CD4-positive, alpha-beta T cell treated with Interleukin-21 for 1 hour (primary cell): ENCODE measurements around the gene ST7.

ENCODE experiments used
- DNase-seq: peaks from one replicate; pipeline ENCODE4 v3.0.0-alpha.2; 2020

The ST7 gene

DNA sequence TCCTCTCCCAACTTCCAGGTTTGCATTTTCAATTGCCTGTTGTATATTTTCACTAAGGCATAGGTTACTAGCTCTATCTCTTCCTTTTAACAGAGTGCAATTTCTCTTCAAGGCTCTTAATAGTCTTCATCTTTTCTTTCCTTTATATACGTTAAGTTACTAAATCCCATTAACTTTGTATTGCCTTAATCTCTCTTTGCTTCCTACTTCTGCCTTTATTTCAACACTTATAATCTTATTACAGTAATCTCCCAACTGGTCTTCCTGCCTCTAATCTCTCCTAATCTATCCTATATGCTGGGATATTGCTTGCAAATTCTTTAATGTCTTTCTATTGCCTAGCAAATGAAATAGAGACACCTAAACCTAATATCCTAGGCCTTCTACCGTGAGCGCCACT, 26.1 kb downstream of the ST7 start:
- no peak for DNase-seq

DNA sequence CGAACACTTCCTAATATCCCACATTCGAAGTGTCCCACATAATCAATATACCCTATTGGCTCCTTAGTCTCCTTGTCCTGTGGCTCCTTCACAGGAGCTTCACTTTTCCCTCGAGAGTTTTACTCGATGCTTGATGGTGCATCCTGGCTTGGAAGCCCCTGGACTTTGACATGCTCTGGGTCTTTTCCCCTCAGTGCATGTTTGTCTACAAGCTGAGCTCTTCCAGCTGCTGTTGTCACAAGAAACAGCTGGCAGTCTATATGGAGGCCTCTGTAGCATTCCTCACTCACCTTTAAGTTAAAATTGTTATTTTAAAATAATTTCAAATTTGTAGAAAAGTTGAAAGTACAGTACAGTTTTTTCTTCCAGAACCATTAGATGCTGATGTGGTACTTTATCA, 27.1 kb downstream of the ST7 start:
- DNase-seq: no peak

DNA sequence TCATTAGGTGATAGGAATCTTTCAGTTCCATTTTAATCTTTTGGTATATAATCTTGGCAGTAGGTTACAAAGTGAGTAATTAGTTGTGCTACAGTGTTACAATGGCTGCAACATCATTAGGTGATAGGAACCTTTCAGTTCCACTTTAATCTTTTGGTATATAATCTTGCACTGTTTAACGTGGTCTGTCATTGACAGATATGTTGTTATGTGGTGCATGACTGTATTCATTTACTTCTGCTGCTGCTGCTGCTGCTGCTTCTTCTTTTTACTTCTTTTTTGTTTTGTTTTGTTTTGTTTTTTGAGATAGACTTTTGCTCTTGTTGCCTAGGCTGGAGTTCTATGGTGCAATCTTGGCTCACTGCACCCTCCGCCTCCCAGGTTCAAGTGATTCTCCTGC, 28.6 kb downstream of the ST7 start:
- no peak for DNase-seq

DNA sequence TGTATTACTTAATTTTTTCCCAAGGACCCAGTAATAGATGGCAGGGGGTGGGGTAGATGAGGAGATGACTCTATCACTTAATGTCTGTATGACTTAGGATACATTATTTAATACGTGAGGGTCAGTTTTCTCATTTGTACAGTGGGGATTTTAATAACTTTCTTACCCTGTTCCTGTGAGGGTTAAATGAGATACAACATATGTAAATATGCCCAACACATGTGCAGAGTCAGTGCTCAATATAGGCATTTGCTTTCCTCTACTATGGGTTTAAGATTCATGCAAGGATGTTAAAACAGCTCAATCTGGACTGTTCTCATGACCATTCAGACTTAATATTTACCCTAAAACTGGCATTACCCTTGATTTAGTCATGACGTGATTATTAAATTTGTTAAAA, 31.2 kb downstream of the ST7 start:
- no peak for DNase-seq

DNA sequence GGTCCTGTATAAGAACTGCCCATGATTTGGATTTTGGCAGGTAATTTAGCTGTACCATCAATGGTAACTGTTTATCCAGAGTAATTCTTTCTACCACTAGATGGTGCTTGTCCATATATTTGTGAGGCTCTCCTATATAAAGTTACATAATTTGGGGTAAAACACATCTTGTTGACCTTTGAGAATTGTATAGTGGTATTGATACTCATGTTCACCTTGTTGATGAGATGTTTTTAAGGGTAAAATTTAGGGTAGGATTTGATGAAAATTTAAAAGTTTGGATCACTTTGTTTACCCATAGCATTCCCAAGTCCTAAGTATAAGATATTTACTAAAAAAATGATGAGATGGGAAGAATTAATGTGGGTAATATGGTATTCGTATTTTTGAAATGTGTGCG, 31.6 kb downstream of the ST7 start:
- DNase-seq: peak; percentile 54

DNA sequence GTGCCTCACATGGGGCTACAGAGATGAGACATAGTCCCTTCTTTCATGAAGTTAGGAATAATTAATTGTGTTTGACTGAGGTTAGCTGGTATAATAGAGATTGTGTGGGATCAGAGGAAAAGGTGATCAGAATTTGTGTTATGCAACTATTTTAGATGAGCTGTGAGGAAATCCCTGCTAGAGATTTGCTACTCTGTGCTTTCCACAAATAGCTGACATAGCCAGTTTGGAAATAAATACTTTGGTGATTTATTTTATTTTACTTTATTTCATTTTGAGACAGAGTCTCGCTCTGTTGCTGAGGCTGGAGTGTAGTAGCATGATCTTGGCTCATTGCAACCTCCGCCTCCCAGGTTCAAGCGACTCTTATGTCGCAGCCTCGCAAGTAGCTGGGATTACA, 32.3 kb downstream of the ST7 start:
- no peak for DNase-seq

DNA sequence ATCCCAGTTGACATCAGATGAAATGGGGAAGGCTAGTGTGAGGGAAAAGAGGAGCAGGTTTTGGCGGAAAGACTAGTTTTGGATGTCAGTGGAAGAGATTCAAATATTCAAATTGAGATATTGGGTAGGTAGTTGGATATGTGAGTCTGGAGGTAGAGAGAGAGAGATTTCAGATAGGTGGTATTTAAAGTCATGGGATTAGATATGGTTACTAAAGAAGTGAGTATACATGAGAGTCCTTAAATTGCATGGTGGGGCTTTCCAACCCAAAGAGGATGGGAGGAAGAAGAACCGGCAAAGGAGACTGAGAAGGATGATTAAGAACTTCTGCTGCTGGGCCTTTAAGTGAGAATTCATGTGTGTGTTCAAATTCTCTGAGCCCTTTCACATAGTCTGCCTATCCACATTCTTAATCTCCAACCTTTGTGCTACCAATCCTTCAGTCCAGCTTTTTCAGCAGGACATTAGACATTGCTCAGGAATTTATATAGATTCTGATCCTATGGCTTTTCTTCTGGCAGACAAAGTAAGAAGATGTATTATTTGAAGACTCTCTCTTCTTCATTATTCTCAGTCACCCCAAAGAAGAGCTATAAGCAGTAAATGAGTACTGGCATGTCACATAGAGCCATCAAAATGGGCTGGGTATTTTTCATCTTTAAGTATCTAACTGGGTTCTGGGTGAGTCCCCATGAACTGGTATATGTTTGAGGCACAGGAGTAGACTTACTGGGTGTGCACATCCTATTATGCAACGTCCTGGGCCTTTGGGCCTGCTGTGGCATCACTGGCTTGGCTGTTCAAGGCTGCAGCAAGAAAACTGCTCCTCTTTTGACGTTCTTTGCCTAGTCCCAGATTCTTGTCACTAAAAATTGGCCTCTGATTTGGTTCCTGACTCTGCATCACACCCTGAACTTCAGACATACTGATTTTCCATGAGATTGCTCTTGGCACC, 33.6 kb downstream of the ST7 start:
- DNase-seq: no peak

DNA sequence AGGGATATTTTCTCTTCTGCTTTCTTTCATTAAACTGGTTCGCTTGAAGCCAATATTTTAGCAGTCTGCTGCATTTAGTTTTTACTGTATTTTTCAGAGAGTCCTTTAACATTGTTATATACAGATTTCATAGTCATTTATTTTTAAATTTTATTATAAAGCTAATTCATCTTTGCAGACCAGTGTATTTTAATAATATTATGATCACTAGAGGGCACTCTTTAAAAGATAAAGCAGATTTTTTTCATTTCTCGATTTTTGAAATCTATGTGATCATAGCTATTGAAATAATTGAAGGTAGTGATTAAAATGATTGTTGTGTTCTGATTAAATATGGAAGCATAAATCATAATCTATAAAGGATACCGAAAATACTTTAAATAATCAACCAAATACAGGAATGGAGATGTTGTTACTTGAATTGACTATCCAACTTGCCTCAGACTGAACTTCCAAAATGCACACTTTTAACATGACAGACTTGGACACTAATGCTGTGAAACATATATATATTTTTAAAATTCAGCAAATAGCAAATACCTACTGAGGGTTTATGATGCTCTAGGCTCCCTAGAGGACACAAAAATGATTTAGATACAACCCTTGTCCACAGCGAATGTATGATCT, 35.2 kb downstream of the ST7 start:
- no peak for DNase-seq

DNA sequence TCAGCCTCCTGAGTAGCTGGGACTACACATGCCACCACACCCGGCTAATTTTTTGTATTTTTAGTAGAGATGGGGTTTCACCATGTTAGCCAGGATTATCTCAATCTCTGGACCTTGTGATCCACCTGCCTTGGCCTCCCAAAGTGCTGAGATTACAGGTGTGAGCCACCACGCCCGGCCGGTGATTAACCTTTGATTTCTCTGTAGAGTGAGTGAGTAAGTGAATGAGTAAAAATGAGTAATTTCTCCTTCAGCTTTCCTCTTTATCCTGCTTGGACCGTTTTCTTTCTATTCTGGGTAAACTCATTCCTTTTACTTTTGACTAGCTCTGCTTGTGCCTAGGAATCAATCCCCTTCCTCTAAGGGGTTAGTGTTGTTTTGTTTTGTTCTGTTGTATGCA, 36.8 kb downstream of the ST7 start:
- DNase-seq: no peak

DNA sequence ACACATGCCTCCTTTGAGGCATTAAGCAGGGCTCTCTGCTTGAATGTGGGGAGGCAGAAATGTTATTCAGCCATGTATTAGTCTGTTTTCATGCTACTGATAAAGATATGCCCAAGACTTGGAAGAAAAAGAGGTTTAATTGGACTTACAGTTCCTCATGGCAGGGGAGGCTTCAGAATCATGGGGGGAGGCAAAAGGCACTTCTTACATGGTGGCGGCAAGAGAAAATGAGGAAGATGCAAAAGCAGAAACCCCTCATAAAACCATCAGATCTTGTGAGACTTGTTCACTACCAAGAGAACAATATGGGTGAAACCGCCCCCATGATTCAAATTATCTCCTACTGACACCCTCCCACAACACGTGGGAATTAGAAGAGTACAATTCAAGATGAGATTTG, 37.9 kb downstream of the ST7 start:
- no peak for DNase-seq

DNA sequence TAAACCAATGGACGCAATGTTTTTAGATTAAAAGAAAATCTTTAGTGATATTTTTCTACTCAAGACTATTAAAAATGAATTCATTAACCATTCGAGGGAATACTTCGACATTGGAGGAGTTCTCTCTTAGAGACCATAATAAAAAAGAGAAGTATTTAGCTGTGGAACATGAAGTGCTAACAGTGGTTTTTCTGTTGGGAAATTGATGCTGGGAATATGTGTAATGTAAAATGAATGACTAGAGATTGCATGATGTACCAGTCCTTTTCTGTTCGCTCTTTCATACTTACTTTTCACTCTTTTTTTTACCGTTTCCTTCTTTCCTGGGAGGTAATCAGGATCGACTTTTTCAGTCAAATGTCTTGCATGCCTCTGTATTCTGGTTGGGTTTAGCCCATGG, 41.3 kb downstream of the ST7 start:
- no peak for DNase-seq

DNA sequence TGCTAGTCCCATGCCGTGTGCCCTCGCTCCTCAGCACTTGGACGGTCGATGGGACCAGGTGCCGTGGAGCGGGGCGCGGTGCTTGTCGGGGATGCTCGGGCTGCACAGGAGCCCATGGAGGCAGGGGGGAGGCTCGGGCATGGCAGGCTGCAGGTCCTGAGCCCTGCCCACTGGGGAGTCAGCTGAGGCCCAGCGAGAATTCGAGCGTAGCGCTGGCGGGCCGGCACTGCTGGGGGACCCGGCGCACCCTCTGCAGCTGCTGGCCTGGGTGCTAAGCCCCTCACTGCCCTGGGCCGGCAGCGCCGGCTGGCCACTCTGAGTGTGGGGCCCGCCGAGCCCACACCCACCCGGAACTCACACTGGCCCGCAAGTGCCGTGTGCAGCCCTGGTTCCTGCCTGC, 44.7 kb downstream of the ST7 start:
- DNase-seq: no peak

DNA sequence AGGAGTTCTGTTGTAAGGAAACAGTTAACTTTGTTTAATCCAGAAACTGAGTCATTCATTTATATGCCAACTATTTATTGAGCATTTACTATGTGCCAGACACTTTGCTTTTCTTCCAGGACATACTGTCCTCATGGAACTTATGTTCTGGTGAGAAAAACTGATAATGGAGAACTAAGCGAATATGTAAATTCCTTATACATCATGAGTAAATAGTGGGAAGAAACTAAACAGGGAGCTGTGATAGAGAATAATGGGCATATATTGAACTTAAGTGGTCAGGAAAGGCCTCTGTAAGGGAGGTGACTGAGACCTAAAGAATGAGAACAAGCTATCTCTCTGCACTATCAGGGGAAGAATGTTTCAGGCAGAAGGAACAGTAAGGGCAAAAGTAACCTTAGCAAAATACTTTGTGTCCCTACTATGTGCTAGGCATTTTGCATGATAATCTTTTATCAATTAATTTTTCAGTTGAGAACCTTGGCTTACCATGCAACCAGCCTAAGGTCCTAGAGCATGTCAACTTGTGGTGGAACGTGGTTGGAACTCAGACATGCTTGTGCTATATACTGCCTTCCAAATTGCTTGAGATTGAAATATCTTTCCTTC, 45.4 kb downstream of the ST7 start:
- no peak for DNase-seq

DNA sequence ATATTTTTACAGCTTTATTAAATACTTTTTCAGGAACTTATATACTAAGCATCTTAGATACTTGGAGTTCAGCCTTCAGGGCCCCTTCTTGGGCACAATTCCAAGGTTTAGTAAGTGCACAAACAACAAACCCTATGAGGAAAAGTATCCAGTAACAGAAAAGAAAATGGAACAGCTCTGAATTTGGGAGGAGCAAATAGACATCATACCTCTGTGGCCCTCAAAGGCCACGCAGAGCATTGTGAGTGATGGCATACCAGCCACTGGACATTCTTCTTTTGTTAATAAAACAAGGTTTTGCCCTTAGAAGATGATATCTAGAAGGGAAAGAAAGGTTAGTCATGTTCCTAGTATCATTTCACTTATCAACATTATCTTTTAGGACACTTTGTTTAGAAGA, 46.0 kb downstream of the ST7 start:
- no peak for DNase-seq

DNA sequence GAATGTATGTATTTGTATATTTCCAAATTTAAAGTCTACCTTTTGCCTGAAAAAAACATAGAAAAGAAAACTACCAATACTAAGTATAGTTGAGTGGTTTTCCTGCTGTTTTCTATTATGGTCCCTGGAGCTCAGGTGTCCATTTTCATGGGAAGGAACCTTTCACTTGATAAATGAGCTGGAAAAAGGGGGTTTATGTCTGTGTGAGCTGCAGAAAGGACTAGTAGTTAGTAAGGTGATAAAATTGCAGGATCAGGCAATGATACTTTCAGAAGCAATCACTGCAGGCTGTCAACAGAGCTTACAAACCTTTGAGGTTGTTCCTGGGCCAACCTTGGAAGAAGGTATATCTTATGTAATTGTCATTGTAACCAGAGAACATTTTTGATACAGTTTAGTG, 48.0 kb downstream of the ST7 start:
- DNase-seq: no peak

DNA sequence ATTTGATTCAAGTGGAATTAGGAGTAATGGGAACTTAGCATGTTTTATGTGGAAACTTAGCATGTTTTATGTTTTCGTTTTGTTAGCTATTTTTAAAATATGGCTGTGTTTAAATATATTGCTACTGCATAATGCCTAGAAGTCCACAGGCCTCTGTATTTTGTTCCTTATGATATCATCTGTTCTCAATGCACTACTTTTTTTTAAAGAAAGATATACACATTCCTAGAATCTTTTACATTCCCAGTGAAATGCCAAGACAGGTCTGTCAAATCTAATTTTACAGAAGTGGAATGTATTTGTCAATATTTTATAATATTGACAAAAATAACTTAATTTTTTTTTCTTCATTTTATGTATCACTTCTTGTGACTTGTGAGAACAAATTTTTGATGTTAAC, 51.6 kb downstream of the ST7 start:
- no peak for DNase-seq

DNA sequence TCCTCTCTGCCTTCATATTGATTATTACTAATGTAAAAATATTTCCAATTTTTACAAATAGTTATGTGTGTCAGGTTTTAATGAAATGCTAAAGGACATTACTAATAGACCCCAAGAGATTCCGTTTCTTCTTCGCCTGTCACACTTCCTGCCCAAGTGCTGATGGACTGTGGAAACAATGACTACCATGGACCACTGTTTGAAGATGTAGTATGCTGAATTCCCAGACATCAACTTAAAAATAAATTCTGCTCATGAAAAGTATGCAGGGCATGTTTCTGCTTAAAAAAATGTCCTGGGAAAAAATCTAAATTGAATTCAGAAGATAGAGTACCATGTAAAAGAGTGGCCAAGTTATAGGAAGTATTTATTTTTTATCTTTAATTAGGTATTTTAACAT, 52.1 kb downstream of the ST7 start:
- DNase-seq: no peak

DNA sequence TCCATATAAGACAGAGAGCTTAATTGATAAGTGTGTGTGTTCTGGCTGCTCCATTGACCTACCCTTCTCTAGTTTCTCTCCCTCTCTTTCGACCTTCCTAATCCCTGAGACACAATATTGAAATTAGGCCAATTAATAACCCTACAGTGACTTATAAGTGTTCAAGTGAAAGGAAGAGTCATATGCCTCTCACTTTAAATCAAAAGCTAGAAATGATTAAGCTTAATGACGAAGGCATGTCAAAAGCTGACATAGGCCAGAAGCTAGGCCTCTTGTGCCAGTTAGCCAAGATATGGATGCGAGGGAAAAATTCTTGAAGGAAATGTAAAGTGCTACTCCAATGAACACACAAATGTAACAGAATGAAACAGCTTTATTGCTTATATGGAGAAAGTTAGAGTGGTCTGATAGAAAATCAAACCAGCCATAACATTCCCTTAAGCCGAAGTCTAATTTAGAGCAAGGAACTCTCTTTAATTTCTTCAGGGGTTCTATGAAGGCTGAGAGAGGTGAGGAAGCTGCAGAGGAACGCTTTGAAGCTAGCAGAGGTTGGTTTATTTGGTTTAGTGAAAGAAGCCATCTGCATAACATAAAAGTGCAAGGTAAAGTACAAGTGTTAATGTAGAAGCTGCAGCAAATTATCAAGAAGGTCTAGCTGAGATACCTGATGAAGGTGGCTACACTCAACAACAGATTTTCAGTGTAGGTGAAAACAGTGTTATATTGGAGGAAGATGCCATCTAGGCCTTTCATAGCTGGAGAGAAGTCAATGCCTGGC, 53.8 kb downstream of the ST7 start:
- no peak for DNase-seq

DNA sequence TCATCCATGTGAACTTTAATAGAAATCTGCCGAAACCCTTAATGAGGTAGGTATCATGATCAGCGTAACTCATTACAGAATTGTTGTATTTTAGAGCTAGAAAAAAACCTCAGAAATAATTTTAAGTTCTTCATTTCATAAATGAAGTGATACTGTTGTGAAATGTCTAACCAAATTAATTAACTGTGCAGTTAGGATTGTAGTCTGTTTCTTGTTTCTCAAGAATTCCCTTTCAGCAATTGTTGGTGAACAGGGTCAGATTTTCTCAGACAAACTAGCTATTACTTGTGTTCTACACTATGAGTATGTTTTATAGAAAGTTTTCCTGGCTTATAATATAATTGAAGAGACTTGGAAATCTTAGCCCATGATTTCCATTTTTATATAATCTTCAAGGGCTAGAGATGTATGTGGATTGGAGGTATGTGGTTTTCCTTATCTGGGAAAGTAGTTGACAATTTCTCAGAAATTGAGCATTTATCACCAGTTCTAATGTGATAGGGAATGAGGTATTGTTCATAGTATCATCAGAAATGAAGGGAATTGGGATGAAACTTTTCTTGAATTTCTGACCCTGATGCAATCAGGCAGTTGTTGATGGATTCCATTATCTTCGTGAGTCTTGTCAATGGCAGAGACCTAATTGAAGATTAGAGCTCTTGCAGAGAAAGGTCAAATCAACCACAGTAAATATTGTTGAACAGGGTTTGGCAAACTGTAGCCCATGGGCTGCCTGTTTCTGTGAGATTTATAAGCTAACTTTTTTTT, 55.0 kb downstream of the ST7 start:
- no peak for DNase-seq

DNA sequence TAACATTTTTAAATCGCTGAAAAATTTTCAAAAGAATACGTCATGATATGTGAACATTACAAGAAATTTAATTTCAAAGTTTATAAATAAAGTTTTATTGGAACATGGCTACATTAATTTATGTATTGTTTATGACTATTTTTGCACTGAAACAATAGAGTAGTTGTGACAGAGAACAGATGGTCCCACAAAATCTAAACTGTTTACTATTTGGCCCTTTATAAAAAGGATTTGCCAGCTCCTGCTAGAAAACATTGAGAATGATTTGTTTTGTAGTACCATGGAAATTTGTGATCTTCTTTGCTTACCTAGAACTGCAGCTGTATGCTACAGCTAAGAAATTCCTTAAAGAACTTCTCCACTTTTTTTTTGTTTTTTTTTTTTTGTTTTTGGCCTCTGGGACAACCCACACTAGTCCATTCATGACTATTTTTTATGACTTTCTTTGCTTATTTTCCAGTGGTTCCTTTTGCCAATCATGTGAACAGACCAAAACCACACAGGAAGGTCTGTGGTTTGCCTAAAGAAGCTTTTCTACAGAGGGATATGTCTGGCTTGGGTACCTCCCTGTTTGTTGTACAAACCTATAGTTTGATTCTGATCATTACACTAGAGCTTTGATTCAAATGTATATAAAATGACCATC, 55.7 kb downstream of the ST7 start:
- peak; percentile 51 for DNase-seq

DNA sequence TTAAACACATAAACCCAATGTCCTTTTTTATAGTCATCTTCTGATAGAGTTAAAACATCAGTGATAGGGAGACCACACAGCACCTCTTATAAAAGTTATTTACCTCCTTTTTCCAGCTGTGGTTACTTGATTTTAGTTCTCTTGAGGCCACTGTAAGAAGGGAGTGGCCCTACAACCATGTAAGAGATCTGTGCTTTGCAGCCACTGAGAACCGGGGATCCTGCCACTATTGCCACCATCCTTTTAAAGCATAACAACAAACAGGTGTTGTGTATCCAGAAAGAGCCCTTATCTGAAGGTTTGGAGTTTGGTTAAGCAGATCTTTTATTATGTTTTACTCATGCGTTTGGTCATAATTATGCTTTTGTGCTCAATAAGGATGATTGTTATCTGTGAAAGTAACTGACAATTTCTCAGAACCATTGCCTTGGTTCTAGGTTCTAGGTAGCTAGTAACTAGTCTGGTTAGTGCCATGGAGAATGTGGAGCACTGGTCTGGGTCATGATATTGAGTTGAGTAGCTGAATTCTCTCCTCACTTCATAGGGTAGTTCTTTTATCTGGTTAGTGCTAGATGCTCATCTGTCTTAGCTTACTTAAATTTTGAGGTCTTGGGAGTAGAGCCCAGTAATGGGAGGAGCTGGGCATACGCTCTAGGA, 56.5 kb downstream of the ST7 start:
- DNase-seq: no peak
